Left ventricle myocardium superior (tissue), 1 donor: ENCODE data around the gene ZDHHC22. TPM values are rescaled to one million over a fixed set of nuclear protein-coding genes. Genes with fewer than 3 reads are reported as not detected.

ENCODE experiments used
- ATAC-seq: fragments of 200-7000 bp; cut with Tn5 transposase; one replicate; pipeline ENCODE4 v1.9.1; 2020; ENCODE audit warnings: mild to moderate bottlenecking, moderate library complexity
- DNase-seq: peaks from one replicate; pipeline ENCODE4 v3.0.0-alpha.2; 2020
- intact Hi-C: fragments of 100-400 bp; cut with micrococcal nuclease; formaldehyde crosslinking; loops from one replicate; pipeline ENCODE4 v1.11.0; 2022
- total RNA-seq: library from RNA; stranded (reverse); fragmentation: NEBNext Ultra II Directional; extraction: Animal tissue kit (Norgen Biotek cat#: 25700); gene quantifications from one replicate; pipeline ENCODE4 v1.2.1, GENCODE V29; 2021
- donor health status: DM: no; HTN: yes; CAD: no; lungs with severe emphysema.

The ZDHHC22 gene
- total RNA-seq, 1 donor from 2014 or later: not detected

- intact Hi-C loops: no loop called here
- ATAC-seq (no peak), DNase-seq (no peak)
Observed at GRCh38 chr14:77158882-77159255, 17.3 kb upstream of the ZDHHC22 start.

- intact Hi-C loops: no loop called here
- peak; percentile 96 for ATAC-seq
- peak; percentile 68 for DNase-seq
Observed at GRCh38 chr14:77158175-77158881, 16.7 kb upstream of the ZDHHC22 start.

- no peak for ATAC-seq
- intact Hi-C loops: no loop called here
- DNase-seq: no peak
Observed at GRCh38 chr14:77157740-77158139, 16.1 kb upstream of the ZDHHC22 start.

- DNase-seq (no peak), ATAC-seq (peak; percentile 65)
Observed at GRCh38 chr14:77155083-77155482, 13.5 kb upstream of the ZDHHC22 start.

GRCh38 chr14:77154421-77154820 lies 12.8 kb upstream of the ZDHHC22 start:
- DNase-seq (no peak), ATAC-seq (no peak)
- intact Hi-C loops: no loop called here

More at GRCh38 chr14:77155083-77155482, 13.5 kb upstream of the ZDHHC22 start:
- intact Hi-C loops: no loop called here

- DNase-seq (no peak), ATAC-seq (no peak)
- intact Hi-C loops: no loop called here
Observed at GRCh38 chr14:77153802-77154201, 12.2 kb upstream of the ZDHHC22 start.

- ATAC-seq (peak; percentile 57), DNase-seq (no peak)
- intact Hi-C loops: no loop called here
Observed at GRCh38 chr14:77151918-77152588, 10.5 kb upstream of the ZDHHC22 start.

GRCh38 chr14:77151245-77151644 lies 9.7 kb upstream of the ZDHHC22 start:
- intact Hi-C loops: no loop called here
- DNase-seq (no peak), ATAC-seq (no peak)

- intact Hi-C loops: no loop called here
- no peak for ATAC-seq
- DNase-seq: no peak
Observed at GRCh38 chr14:77148510-77149231, 7.1 kb upstream of the ZDHHC22 start.

- DNase-seq (no peak), ATAC-seq (no peak)
- intact Hi-C loops: no loop called here
Observed at GRCh38 chr14:77145975-77146740, 4.6 kb upstream of the ZDHHC22 start.

GRCh38 chr14:77144412-77145115 lies 3.0 kb upstream of the ZDHHC22 start:
- ATAC-seq (no peak), DNase-seq (no peak)
- intact Hi-C loops: no loop called here

GRCh38 chr14:77143071-77143470 lies 1.5 kb upstream of the ZDHHC22 start:
- DNase-seq (no peak), ATAC-seq (no peak)
- intact Hi-C loops: no loop called here

- intact Hi-C loops: no loop called here
- DNase-seq (no peak), ATAC-seq (no peak)
Observed at GRCh38 chr14:77142005-77142800, 612 bp upstream of the ZDHHC22 start.

- no peak for ATAC-seq
- DNase-seq: no peak
- intact Hi-C loops: no loop called here
Observed at GRCh38 chr14:77140359-77141213, 1.0 kb downstream of the ZDHHC22 start.

GRCh38 chr14:77139540-77140358 lies 1.8 kb downstream of the ZDHHC22 start:
- intact Hi-C loops: no loop called here
- ATAC-seq (peak; percentile 41), DNase-seq (peak; percentile 41)

- intact Hi-C loops: no loop called here
- ATAC-seq (no peak), DNase-seq (no peak)
Observed at GRCh38 chr14:77139022-77139421, 2.6 kb downstream of the ZDHHC22 start.
